22Rv1 (cell line): Measurements from ENCODE around the gene RUNX2.

Experiments
- H3K27ac ChIP-seq: fragments of 450-650 bp; 2 replicates; pipeline ENCODE4 v1.5.1; 2017
- CTCF ChIP-seq: fragments of 450-650 bp; IDR thresholded peaks from 2 replicates; pipeline ENCODE4 v1.5.1; 2017; ENCODE audit warnings: mild to moderate bottlenecking
- ZFX ChIP-seq: fragments of 450-650 bp; IDR thresholded peaks from 2 replicates; pipeline ENCODE4 v1.6.1; 2017; ENCODE audit warnings: antibody characterized with exemption, borderline replicate concordance

Gene RUNX2

DNA sequence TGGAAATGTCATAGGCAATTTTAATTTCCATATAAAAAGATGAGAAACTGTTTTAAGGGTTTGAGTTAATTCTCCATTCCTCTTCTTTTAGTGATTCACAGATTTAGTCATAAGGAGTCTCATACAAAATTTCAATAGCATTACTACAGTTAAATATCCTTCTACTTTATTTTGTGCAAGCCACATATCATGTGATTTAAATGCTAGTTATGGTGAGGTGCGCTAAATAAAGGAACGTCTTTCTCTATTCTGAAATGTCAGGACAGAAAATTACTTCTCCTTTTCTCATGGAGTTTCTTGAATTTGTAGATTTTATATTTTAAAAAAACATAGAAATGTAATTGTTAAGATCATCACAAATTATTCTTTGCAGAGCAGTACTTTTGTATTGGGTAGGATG lies 99.6 kb downstream of the RUNX2 start:
- TF ChIP-seq ZFX (no peak), CTCF (no peak)
- H3K27ac ChIP-seq, result no peak overlapping the region

DNA sequence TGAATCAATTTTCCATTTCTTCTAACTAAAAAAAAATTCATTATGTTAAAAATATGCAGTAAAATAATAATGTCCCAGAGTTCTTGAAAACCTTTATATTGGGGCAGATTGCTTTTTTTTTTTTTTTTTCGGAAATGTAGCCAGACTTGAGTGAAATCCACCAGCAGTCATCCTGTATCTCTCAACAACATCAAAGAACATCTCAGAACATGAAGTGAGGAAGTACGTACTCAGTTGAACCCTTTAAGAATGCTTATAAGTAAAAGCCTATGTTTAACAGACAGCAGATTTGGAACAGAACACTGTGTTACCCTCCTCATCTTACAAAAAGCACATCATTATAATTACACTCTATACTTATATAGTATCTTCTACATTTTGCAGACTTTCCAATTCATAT lies 100.6 kb downstream of the RUNX2 start:
- TF ChIP-seq ZFX (no peak), CTCF (no peak)
- no peak overlapping the region for H3K27ac ChIP-seq

- TF ChIP-seq ZFX, result no peak
- TF ChIP-seq CTCF, result no peak
- H3K27ac ChIP-seq, result no peak overlapping the region
Measured at GRCh38 chr6:45430590-45431202, 102.6 kb downstream of the RUNX2 start.

DNA sequence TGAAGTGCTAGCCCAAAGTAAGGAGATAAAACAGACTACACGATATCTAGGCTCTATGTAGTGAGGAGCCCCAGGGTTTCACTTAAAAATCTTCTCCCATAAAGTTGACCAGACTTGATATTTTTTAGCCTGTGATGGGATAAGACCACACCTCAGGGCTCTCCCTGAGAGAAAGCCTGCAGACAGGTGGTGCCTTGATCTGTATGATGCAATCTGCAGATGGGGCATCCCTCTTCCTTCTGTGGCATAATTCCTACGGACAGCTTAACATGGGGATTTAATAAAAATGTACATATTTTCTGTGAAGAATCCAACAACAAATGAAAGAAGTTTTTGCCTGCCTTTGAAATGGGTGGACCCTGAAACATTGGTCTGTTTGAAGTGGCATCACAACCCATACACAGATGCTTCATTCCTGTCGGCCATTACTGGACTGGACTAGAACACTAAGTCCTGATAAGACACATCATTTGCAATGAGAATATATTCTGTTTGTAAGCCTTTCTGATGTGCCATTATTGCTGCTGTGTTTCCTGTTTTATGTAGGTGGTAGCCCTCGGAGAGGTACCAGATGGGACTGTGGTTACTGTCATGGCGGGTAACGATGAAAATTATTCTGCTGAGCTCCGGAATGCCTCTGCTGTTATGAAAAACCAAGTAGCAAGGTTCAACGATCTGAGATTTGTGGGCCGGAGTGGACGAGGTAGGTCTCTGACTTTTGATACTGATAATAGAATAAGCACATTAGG lies 103.4 kb downstream of the RUNX2 start:
- no peak for TF ChIP-seq CTCF
- TF ChIP-seq ZFX, result no peak
- no peak overlapping the region for H3K27ac ChIP-seq

- H3K27ac ChIP-seq, result no peak overlapping the region
- TF ChIP-seq CTCF (no peak), ZFX (no peak)
Measured at GRCh38 chr6:45432977-45433376, 104.8 kb downstream of the RUNX2 start.

DNA sequence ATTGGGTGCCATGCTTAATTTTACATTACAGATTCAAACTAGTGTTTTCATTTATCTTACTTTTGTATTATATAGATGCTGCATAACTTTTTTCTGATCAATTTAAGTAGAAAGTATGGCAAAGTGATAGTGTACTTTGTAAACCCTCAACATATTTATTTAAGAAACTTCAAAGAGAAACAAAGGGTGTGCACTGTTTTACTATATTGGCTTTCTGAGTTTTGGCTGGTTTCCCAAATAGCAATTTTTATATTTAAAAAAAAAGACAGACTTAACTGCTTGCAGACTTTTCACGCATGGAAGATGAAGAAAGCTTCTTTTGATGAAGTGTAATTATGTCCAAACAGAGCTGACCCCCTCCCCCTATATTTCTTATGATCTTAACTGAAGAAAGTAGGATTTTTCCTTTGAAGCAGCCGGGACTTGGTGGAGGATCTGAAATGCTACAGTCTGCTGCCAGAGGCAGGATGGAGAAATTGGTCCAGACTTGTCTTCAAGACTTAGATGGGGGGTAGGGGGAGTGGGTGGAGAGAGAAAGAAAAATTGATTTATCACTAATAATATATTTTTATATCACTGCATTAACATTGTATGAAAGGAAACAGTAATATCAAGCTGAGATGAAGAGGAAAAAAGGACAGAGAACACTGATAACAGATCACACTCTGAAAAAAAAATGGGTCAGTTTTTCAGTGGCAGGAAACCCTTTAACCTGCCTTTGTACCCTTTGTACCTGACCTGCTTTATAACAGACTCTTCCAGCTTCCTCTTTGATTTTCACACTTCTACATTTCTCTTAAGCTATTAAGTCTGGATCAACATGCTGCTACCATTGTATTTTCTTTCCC lies 105.6 kb downstream of the RUNX2 start:
- H3K27ac ChIP-seq, result no peak overlapping the region
- TF ChIP-seq CTCF (no peak), ZFX (no peak)

GRCh38 chr6:45434381-45434700 lies 106.2 kb downstream of the RUNX2 start:
- H3K27ac ChIP-seq, result no peak overlapping the region
- TF ChIP-seq ZFX (no peak), CTCF (no peak)
